Forelimb muscle (tissue), 1 donor: ENCODE measurements around the gene RBFOX1. TPM values are rescaled to one million over a fixed set of nuclear protein-coding genes. Genes with fewer than 3 reads are reported as not detected.

Experiments used
- DNase-seq: peaks from one replicate; pipeline ENCODE4 v3.0.0-alpha.2; 2013; ENCODE audit warnings: low read depth
- polyA plus RNA-seq: library from polyadenylated mRNA; unstranded; fragments of 120-200 nt; gene quantifications from one replicate; pipeline ENCODE4 v1.2.1, GENCODE V29; 2013; ENCODE audit not compliant: insufficient read length

RBFOX1 gene
- polyA plus RNA-seq, 1 donor = 59.9 TPM

DNA sequence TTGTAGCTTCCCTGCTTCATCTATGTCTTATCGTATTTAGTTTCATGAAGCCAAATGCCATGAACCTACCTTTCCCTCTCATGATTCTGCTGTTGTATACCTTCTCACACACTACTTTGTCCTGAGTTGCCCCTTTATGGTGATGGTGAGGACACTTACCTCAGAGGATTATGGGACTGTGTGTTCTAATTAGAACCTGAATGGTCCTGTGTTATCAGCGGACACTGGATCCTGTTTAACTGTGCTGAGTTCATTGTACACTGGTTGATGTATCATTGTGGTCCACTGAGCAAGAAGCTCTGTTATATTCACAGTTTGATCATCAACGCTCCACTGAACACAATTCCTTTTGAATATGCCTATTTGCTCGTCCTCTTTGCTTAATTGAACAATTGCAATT is 343.0 kb downstream of the RBFOX1 start:
- no peak for DNase-seq

DNA sequence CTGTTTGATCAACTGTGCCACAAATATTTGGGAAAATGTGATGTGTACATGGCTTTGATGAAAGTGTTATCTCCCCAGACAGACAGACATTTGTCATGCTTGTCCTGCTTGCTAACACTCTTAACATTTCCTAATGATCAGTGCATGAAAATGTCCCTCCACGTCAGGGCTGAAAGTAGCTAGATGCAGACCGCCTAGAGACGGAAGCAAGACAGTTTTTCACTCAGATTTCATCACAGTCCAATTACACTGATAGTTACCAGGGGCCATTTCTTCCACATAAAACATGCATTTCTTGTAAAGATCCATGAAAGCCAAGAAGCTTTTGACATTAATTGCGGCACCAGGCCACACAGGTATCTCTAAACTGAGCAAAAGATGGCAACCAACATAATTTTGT is 347.7 kb downstream of the RBFOX1 start:
- no peak for DNase-seq

DNA sequence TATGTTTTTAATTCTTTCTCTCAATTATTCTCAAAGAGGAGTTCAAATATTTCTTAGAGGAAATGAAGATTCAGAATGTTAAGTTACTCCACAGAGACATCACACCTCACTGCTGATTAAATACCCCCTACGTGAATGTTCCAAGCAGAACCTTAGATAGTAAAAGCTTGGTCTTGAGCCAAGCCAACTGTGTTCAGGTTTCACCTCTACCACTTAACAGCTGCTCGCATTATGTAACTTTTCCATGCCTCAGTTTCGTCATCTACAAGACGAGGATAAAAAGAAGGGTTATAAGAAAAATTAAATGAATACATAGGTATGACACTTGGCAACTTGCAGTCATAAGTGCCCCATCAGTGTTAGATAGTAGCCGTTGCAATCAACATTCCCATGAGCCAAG is 356.2 kb downstream of the RBFOX1 start:
- DNase-seq = no peak

DNA sequence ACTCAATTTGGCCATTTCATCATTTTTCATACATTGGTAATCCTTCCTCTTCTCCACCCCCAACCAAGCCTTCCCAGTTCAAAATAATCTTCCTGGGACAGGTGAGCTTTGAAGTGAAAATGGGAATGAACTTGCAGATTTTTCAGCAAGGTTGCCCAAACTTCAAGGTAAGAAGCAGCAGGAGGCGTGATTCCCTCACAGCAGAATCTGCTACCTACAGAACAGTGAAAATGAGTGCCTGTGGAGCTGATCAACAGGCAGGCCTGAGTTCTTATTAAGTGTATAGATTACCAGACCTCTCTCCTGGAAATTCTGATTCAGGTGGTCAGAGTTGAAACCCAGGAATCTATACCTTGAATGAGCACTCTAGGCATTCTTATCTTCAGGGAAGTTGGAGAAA is 356.6 kb downstream of the RBFOX1 start:
- DNase-seq = no peak

DNA sequence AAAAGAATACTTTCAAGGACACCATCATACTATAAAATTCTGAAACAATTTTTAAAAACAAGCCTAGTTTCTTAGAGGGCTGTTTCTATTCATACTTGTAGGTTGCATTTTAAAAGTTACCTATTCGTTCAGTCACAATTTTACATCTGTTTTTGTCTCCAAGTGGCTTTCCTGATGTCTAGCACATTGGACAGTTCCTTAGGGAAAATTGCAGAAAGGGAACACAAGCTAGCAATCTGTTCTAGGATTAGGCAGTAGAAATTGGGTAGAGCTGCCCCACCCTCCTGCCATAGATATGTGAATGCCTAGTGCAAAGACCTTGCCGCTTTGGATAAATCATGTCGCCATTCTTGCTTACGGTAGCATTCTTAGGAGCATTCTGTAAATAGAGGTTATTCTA is 358.9 kb downstream of the RBFOX1 start:
- no peak for DNase-seq

DNA sequence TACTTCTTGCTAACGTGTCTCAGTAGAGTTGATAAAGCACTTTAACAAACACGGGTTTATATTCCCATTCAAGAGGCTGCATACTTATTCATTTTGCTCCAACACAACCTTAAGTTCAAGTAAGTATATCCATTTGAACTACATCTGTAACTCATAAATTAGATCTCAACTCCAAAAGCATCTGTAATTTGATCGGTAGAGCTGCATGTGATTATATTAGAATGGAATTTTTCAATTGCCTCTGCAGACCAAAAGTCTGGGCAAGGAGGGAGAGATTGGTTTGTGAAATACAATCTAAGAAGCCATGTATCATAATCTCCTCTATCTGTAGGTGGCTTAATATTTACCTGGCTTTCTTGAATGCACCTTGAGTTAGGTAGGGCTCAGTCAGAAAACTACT is 371.0 kb downstream of the RBFOX1 start:
- DNase-seq = peak; percentile 25

DNA sequence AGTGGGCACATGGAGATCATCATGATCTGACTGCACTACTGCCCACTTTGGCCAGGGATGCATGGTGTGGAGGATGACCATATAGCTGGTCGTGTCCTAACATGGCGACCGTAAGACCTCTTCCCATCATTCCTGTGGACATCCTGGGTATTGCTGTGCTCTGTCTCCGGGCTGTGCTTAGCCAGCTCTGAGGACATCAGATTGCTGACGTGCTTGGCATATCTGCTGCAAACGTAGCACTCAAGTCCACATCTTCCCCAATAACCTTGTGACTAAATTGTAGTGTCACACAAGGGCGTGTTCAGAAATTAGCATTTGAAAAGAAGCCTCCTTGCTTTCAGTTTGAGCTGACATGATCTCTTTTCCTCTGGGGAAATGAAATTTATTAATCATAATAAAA is 373.2 kb downstream of the RBFOX1 start:
- no peak for DNase-seq

DNA sequence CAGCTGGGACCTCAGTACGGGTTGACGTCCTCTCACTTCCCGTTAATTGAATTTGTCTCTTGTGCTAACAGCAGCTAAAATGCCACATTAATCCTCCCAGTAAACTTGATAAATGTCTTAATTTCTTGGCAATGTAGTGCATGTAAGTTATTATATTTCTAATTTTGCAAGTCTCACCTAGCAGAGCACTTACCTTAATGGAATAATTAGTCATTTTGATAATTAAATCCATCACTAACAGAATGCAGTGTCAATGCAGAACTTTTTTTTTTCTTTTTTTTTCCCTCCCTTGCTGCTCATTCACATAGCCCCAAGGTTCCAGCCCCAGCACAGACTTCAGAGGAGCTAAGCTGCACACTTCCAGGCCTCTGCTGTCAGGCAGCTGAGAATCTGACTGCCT is 376.5 kb downstream of the RBFOX1 start:
- DNase-seq = no peak

DNA sequence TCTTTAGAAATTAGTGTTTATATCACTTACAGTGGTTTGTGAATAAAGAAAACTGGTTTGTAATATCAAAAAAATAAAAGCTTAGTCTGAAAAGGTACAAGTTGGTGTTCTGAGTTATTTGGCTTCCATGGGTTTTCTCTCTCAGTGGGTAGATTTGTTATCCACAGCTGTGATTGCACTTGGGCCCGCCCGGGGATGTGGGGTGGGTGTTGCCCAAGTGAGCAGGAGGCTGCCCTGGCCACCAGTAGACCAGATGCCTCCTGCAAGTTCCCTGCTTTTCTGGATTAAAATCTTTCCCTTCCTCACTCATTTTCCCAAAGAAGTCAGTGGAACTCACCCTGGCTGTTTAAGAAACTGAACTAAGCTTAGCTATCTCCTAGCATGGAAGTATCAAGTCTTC is 380.6 kb downstream of the RBFOX1 start:
- no peak for DNase-seq

DNA sequence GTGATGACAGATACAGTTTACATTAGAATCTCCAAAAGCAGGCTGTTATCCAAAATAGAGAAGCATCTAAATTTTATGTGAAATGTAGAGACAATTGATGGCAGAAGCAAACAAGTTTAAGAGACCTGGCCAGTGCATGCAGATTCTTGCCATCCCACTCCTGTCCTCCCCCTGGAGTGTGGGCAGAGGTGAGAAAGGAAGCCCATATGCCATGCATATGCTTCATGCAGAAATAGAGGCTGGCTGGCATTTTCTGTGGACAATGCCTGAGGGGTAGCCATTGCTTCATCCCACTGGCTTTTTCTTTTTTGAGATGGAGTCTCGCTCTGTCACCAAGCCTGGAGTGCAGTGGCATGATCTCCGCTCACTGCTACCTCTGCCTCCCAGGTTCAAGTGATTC is 382.1 kb downstream of the RBFOX1 start:
- DNase-seq = no peak

DNA sequence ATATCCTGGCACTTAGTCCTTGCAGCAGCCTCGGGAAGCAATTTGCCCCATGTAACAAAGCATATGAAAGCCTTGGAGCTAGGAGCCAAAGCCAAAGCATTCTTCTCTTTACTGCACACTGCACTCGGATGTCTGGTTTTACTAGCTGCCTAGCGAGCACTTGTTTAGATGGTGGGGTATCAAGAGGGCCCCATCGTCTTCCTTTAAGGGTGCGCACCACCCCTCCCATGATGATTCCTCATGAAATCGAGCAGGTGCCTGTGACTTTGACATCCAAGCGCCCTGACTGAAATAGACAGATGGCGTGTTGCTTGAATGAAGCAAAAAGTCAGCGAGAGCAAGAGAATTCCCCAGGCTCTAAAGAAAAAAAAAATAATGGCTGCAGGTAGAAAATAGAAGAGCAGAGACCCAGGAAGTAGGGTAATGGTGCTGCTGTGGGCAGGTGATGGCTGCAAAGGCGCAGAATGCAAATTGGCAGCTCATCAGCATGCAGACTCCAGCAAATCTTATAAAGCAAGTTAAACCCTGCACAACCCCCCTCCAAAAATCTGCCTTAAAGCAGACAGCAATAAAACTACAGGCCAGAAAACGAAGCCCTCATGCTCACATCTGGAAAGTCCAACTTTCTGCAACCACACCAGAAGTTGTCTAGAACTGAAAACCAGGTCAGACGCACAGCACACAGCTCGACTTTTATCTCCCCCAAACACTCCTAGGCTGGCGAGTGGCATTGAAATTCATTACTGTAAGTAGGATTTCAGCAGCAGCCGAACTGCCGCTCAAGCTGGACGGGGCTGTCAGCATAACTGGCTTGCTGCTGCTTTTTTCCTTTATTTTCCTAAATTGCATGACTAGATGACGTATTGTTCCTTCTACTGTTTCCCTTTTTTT is 384.3 kb downstream of the RBFOX1 start:
- no peak for DNase-seq

DNA sequence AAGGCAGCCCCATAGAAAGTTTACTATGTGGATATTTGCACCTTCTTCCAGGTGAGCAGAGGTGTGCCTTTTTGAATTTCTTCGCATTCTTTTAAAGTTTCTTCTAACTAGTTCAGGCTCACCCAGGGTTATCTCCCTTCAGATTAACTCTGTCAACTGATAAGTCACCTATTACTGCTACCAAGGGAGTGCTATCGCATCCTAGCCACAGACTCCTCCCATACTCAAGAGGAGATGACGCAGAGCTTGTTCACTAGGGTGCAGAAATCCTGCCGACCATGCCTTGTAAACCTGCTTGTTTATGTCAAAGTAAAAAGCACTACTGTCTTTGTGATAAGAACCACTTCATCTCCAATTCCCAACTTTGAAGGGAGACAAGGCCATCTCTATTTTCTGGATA is 390.1 kb downstream of the RBFOX1 start:
- no peak for DNase-seq

DNA sequence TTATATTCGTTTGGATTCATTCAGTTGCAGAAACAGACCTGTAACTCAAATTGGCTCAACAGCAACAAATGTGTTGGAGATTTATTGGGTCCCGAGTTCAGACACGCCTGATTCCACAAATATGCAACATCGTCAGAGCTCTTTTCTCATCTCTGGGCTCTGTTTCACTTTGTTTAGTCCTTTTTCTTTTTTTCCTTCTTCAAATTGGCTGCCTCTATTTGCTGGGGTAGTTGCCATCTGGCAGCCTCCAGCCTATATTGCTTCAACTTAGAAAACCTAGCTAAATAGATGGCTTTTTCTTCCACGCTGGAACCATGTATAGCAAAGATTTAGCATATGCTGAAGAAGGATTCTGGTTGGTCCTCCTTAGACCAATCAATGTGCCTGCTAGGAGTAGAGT is 398.5 kb downstream of the RBFOX1 start:
- DNase-seq = peak; percentile 78

DNA sequence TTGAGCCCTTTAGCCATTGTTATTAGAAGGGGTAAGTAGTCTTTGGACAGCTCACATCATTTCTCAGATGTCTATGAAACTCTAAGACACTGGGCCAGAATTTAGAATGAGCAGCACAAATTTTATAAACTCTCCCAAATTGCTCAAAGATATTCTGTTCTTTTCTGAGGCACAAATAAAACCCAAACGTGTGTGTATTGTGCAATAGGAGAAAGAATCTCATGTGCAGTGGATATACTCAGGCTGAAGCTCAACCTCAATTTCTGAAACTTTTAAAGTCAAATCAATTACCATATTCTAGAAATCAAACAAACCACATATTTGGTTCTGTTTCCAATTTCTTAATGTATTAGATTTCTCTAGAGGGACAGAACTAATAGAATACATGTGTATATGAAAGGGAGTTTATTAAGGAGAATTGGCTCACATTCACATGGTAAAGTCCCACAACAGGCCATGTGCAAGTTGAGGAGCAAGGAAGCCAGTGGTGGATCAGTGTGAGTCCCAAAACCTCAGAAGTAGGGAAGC is 403.6 kb downstream of the RBFOX1 start:
- DNase-seq = no peak

DNA sequence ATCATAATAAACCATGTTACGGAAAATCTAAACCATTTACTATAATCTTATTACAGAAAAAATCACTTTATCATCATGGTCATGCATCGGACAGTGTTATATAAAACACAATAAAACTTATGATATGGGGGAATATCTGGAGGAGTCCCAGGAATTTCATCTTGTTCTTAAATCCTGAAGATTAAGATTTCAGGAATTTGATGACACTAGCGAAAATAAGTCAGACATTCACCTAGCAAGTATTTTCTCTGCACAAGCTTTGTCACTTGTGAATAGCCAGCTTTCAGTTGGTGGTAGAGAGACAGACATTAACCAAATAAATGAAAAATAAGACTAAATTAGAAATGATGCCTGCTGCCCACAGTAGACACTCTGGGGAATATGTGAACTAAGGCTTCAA is 410.0 kb downstream of the RBFOX1 start:
- DNase-seq = no peak

DNA sequence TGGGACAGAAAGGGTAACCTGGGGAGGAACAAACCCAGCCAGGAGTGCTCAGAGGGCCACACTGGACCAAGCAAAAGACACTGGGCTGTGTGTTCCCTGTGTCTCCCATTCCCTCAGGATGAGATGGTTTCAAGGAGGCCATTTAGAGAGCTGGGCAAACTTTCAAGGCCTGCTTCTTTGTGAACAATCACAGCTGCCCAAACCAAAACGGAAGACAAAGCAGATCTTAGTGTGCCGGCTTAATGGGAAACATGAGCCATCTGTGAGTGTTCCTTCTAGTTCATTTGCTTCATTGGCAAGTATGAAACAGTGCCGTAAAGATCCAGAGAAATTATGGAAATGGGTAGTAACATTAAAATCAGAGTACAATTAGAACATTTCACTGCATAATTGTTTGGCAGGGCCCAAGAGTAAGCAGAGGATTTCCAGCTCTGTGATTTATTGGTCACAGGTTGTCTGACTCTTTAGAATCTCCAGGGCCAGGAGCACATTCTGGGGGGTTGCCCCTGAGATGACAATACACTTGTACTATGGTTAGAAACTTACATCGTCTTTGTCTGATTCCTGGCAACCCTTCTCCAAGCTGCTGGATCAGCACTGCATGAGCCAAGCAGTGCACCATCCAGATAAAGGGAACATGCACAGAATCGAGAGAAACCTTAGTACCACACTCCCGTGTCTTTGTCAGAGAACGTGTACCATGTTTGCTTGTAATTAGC is 412.1 kb downstream of the RBFOX1 start:
- no peak for DNase-seq

DNA sequence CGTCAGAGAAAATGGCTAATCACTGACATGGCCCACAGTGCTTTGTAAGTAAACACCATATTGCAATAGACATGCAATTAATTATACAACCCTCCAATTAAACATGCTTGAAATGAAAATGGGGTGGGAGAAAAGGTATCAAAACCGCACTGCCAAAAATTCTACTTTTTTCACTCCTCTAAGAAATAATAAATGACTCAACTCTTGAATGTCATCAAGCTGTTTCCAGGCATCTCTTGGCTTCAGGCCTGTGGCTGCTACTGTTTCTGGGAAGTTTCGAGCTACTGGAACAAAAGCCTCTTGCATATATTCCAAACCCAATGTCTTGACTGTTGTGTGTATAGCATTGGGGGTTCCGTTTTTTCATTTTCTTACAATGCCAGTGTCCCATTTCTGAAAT is 412.6 kb downstream of the RBFOX1 start:
- DNase-seq = no peak

DNA sequence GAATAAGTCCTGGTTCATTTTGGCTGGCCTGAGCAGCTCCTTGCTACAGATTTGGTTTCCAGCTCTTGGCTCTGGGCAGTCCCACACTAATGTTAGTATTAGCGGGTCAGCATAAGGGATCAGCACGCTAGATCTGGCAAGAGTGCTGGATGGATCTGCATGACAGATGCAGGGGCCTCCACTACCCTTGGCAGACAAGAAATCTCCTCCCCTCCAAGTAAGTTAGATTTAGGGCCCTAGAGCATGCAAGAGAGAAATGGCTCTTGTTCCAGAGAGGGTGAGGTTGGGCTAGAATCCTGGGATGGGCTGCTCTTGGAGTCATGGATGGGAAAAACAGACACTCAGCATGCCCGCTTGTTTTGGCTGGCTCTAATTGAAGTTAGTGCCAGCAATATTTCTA is 414.3 kb downstream of the RBFOX1 start:
- DNase-seq = no peak

DNA sequence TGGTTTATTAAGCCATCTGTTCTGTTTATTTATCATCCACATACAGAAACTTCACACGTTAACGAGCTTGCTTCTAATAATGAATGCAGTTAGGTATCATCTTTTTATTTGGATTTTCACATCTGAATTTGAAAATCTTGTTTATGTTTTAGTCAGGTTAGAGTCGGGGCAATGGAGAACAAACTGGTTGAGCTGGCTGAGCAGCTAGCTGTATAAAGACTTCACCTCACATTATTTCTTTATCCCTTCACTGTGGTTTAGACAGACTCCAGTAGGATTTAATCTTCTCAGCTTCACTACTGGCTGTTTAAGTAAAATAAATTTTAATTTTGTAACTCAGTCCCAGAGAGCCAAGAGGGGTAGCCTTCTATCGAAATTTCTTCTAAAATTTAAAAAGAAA is 415.9 kb downstream of the RBFOX1 start:
- no peak for DNase-seq

DNA sequence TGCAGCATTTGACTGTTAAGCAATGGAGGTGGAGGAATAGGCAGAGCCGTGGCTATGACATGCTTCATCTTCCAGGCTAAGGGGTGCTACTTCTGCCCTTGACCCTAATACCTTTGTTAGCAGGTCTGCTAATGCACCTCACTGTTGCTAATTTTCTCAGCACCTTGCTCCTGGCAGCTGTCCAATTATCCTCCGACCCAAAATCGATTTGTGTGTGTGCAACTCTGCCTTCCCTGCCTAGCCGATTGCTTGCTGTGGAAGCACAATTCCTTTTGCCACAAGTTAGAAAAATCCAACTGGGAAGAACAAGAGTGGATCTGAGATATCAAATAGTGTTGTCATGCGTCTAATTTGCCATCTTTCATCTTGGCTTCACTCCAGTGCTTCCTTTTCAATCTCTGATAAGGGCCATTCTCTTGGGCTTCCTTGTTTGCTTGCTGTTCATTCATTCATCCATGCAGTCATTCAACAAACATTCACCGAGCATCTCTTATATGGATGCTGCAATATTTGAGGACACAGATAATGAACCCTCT is 422.8 kb downstream of the RBFOX1 start:
- DNase-seq = no peak
